ENCODE data around the gene SLC12A9.

DNA sequence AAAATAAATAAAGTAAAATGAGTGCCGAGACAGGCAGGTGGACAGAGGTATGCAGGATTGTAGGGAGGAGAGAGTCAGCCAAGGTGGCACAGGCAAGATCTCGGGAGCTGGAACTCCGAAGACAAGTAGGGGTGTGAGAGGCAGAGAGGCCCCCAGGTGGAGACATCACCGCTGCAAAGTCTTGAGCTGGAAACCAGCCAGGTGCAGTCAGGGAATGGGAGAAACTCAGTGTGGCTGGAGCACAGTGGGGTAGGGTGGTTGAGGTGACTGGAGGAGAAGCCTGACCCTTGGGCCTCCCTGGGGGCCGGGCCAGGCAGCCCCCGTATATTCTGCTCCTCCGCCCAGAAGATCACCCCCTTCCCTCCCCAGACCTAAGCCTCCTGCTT is 29.4 kb upstream of the SLC12A9 start:
- TF ChIP-seq, protein P1, sequence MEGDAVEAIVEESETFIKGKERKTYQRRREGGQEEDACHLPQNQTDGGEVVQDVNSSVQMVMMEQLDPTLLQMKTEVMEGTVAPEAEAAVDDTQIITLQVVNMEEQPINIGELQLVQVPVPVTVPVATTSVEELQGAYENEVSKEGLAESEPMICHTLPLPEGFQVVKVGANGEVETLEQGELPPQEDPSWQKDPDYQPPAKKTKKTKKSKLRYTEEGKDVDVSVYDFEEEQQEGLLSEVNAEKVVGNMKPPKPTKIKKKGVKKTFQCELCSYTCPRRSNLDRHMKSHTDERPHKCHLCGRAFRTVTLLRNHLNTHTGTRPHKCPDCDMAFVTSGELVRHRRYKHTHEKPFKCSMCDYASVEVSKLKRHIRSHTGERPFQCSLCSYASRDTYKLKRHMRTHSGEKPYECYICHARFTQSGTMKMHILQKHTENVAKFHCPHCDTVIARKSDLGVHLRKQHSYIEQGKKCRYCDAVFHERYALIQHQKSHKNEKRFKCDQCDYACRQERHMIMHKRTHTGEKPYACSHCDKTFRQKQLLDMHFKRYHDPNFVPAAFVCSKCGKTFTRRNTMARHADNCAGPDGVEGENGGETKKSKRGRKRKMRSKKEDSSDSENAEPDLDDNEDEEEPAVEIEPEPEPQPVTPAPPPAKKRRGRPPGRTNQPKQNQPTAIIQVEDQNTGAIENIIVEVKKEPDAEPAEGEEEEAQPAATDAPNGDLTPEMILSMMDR (IDR thresholded peaks at IDR 0.05; ENCODE audit: insufficient read depth, low read depth, low read length), result no peak
- no peak for TF ChIP-seq EZH2 (IDR thresholded peaks at IDR 0.05; ENCODE audit: insufficient read depth, low read length)

Data from astrocyte (in vitro differentiated cells and primary cell).